Activated CD4-positive, alpha-beta T cell treated with anti-CD3 and anti-CD28 coated beads for 1 hour (primary cell): ENCODE results near the gene SOWAHC.

Experiments used
- DNase-seq: peaks from one replicate; pipeline ENCODE4 v3.0.0-alpha.2; 2020

SOWAHC gene

DNA sequence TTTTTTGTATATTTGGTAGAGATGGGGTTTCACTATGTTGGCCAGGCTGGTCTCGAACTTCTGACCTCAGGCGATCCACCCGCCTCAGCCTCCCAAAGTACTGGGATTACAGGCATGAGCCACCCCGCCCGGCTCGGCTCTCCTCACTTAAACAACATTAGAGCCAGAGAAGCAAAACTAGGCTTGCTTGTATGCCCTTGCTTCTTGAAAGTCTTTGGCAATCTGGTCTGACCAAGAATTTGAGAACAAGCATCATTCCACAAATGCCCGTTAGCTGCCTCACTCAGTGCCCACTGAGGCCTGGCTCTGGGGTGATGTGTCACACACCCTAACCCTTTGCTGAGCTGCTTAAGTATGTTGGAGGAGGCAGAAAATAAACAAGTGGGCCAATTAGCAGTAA is 33.5 kb downstream of the SOWAHC start:
- no peak for DNase-seq

GRCh38 chr2:109648041-109648527 is 33.9 kb downstream of the SOWAHC start:
- DNase-seq = no peak

DNA sequence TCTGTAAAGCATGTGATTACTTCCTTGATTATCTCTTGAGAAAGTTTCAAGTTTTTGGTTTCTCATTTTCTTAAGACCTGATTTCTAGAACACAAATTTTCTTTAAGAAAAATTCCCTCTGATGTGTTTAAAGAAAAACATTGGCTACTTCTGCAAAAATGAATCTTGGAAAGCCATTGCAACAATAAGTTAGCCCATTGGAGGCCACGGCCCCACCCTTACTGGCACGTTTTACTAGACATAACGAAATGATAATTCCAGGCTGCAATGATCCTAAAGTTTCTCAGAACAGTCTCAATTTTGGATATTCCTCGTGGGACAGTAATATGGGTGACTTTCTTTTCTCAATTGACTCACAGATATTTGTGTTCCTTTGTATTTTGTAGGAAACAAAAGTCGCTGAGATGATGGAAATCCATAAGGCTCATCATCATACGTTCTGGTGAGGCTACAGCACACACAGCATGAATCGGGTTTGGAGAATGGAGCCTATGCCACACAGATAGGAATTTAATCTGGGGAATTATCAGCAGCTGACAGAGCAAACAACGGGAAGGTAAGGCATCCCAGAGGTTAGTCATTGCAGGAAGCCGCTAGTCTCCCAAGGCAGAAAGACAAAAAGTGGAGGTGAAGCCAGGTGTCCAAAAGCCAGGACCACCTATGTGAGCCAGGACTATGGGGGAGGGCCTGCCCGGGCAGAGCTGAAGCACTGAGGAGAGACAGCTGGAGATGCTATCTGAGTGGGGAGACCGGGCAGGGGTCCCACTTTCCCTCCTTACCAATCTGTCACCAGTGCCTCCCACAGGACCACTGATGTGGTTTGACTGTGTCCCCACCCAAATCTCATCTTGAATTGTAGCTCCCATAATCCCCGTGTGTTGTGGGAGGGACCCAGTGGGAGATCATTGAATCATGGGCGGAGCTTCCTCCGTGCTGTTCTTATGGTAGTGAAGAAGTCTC is 35.9 kb downstream of the SOWAHC start:
- no peak for DNase-seq

- DNase-seq = no peak
Measured at GRCh38 chr2:109654326-109655050, 40.3 kb downstream of the SOWAHC start.

DNA sequence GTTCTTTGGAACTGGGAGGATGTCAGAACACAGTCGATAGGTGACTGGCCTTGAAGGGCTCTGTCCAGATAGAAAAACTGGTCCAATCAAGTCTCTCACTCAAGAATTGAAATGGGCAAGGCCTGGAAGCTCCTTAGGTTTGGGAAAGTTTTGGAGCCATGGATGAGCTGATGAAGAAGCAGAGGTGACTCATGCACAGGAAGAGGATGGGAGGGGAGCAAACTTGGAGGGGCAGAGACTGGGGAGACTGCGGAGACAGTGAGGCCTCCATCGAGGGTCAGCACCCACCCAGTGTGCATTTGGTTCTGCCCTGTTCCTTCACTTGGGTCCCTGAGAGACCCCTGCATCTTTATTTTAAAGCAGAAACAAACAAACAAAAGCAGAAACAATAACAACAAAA is 41.1 kb downstream of the SOWAHC start:
- DNase-seq = no peak

GRCh38 chr2:109659396-109660045 is 45.4 kb downstream of the SOWAHC start:
- DNase-seq = no peak

DNA sequence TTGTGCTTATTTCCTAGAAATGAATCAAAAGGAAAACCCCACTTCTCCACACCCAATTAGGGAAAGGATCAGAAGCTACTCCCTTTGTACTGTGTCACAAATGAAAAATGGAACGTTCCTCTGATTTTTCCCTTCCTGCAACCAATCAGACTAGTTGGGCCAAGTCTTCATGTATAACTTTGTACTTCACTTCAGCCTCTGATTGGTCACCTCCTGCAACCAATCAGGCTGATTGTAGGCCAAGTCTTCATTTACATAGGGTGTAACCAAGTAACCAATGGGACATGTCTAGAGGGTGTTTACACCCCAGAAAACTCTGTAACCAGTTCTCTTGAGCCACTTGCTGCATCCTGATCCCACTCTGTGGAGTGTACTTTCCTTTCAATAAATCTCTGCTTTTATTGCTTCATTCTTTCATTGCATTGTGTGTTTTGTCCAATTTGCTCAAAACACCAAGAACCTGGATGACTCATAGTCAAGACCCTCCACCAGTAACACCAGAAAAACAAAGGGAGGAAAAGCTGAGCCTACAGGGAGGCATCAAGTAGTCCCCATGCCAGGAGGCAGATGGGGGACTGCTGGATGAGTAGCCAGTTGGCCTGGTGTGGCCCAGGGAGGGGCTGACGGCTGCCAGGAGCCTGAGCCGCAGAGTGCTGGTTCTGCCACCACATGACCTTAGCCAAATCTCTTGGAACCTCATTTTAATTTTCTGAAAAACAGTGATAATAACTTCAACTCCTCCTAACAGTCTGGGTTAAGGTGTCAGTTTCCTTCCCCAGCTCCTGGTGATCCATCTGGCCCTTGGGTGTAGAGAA is 46.1 kb downstream of the SOWAHC start:
- DNase-seq = no peak

DNA sequence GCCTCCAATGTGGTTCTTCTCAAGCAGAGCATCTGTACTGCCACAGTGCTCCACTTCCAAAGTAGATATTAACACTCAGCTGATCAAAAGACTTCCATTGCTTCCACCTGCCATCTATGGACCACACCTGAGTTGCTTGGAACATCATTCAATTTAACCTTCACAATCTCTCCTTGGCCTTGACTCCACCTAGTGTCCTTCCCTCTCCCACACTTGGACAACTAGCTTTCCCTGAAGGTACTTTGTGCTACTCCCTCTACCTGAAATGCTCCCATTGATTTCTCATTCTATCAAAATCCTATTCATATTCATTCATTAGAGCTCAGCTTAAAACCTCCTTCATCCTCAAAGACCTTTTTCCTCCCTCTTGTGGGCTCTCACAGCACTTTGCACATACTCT is 48.7 kb downstream of the SOWAHC start:
- DNase-seq = no peak

GRCh38 chr2:109663721-109664120 is 49.6 kb downstream of the SOWAHC start:
- no peak for DNase-seq

- DNase-seq = no peak
Measured at GRCh38 chr2:109666466-109666865, 52.3 kb downstream of the SOWAHC start.
